Measurements from ENCODE around the gene CNN3.

Gene CNN3

GRCh38 chr1:94878329-94878728, 48.6 kb downstream of the CNN3 start:
- TF ChIP-seq CTCF (IDR thresholded peaks at IDR 0.05; ENCODE audit: poor library complexity, severe bottlenecking), result no peak
- peaks cover 17% of the 10 kb centered on the region for H3K4me1 ChIP-seq (ENCODE audit: insufficient read depth, poor library complexity, severe bottlenecking)
- H3K27ac ChIP-seq (ENCODE audit: poor library complexity, severe bottlenecking), result no peak overlapping the region
- DNase-seq (ENCODE audit: low spot score), result no peak
- H3K9me3 ChIP-seq (ENCODE audit: severe bottlenecking), result no peaks in the 10 kb centered on the region
- no peak overlapping the region for H3K4me3 ChIP-seq (ENCODE audit: severe bottlenecking)
- H3K36me3 ChIP-seq (ENCODE audit: low read depth), result no peaks in the 10 kb centered on the region
- no peak for ATAC-seq (ENCODE audit: low read depth)
- no peaks in the 10 kb centered on the region for H3K27me3 ChIP-seq (ENCODE audit: insufficient read depth, poor library complexity, severe bottlenecking)

GRCh38 chr1:94876362-94876761, 50.5 kb downstream of the CNN3 start:
- Histone ChIP-seq H3K36me3 (ENCODE audit: low read depth) (no peaks in the 10 kb centered on the region), H3K4me3 (ENCODE audit: severe bottlenecking) (no peak overlapping the region), H3K27me3 (ENCODE audit: insufficient read depth, poor library complexity, severe bottlenecking) (no peaks in the 10 kb centered on the region), H3K9me3 (ENCODE audit: severe bottlenecking) (no peaks in the 10 kb centered on the region), H3K27ac (ENCODE audit: poor library complexity, severe bottlenecking) (peak overlapping the region; percentile 63), H3K4me1 (ENCODE audit: insufficient read depth, poor library complexity, severe bottlenecking) (peaks cover 19% of the 10 kb centered on the region)
- TF ChIP-seq CTCF (IDR thresholded peaks at IDR 0.05; ENCODE audit: poor library complexity, severe bottlenecking), result no peak
- no peak for DNase-seq (ENCODE audit: low spot score)
- peak; percentile 60 for ATAC-seq (ENCODE audit: low read depth)

- Histone ChIP-seq H3K27ac (ENCODE audit: poor library complexity, severe bottlenecking) (peak overlapping the region; percentile 63), H3K4me1 (ENCODE audit: insufficient read depth, poor library complexity, severe bottlenecking) (peaks cover 19% of the 10 kb centered on the region), H3K9me3 (ENCODE audit: severe bottlenecking) (no peaks in the 10 kb centered on the region), H3K4me3 (ENCODE audit: severe bottlenecking) (no peak overlapping the region), H3K36me3 (ENCODE audit: low read depth) (no peaks in the 10 kb centered on the region), H3K27me3 (ENCODE audit: insufficient read depth, poor library complexity, severe bottlenecking) (no peaks in the 10 kb centered on the region)
- ATAC-seq (ENCODE audit: low read depth), result peak; percentile 77
- no peak for TF ChIP-seq CTCF (IDR thresholded peaks at IDR 0.05; ENCODE audit: poor library complexity, severe bottlenecking)
- no peak for DNase-seq (ENCODE audit: low spot score)
Measured at GRCh38 chr1:94875794-94876193, 51.1 kb downstream of the CNN3 start.

GRCh38 chr1:94874423-94874822, 52.5 kb downstream of the CNN3 start:
- Histone ChIP-seq H3K36me3 (ENCODE audit: low read depth) (no peaks in the 10 kb centered on the region), H3K27ac (ENCODE audit: poor library complexity, severe bottlenecking) (no peak overlapping the region), H3K9me3 (ENCODE audit: severe bottlenecking) (no peaks in the 10 kb centered on the region), H3K4me3 (ENCODE audit: severe bottlenecking) (no peak overlapping the region), H3K4me1 (ENCODE audit: insufficient read depth, poor library complexity, severe bottlenecking) (peaks cover 19% of the 10 kb centered on the region), H3K27me3 (ENCODE audit: insufficient read depth, poor library complexity, severe bottlenecking) (no peaks in the 10 kb centered on the region)
- DNase-seq (ENCODE audit: low spot score) (no peak), ATAC-seq (ENCODE audit: low read depth) (no peak)
- no peak for TF ChIP-seq CTCF (IDR thresholded peaks at IDR 0.05; ENCODE audit: poor library complexity, severe bottlenecking)

- Histone ChIP-seq H3K27me3 (ENCODE audit: insufficient read depth, poor library complexity, severe bottlenecking) (no peaks in the 10 kb centered on the region), H3K36me3 (ENCODE audit: low read depth) (no peaks in the 10 kb centered on the region), H3K27ac (ENCODE audit: poor library complexity, severe bottlenecking) (no peak overlapping the region), H3K4me3 (ENCODE audit: severe bottlenecking) (no peak overlapping the region), H3K4me1 (ENCODE audit: insufficient read depth, poor library complexity, severe bottlenecking) (peaks cover 19% of the 10 kb centered on the region), H3K9me3 (ENCODE audit: severe bottlenecking) (no peaks in the 10 kb centered on the region)
- no peak for ATAC-seq (ENCODE audit: low read depth)
- TF ChIP-seq CTCF (IDR thresholded peaks at IDR 0.05; ENCODE audit: poor library complexity, severe bottlenecking), result no peak
- DNase-seq (ENCODE audit: low spot score), result no peak
Measured at GRCh38 chr1:94873520-94874351, 53.2 kb downstream of the CNN3 start.
